PFSK-1 (cell line): Measurements from ENCODE around the gene CRNKL1.

ENCODE experiments used
- FOXP2 ChIP-seq: optimal IDR thresholded peaks from 2 replicates; pipeline ENCODE3; 2011; ENCODE audit warnings: borderline replicate concordance, control low read depth, inconsistent platforms; ENCODE audit not compliant: insufficient read depth; ENCODE audit errors: extremely low read length, extremely low read depth
- POLR2AphosphoS5 ChIP-seq: IDR thresholded peaks from 2 replicates; pipeline ENCODE4 v1.6.1; 2012; ENCODE audit warnings: low read depth, mild to moderate bottlenecking, control low read depth, low read length, moderate library complexity
- REST ChIP-seq, 2 experiments: IDR thresholded peaks; 2 replicates each; pipeline versions ENCODE4 v1.6.1 to v1.8.0; 2011 to 2012; ENCODE audit warnings: low read depth in 2 of 2, low read length in 2 of 2, control low read depth in 1 of 2, inconsistent platforms in 1 of 2, mild to moderate bottlenecking in 1 of 2, moderate library complexity in 1 of 2; ENCODE audit not compliant: insufficient read depth in 1 of 2
- SIN3A ChIP-seq: IDR thresholded peaks from 2 replicates; pipeline ENCODE4 v1.6.1; 2012; ENCODE audit warnings: mild to moderate bottlenecking, low read length, moderate library complexity, borderline replicate concordance; ENCODE audit not compliant: insufficient read depth
- TAF1 ChIP-seq: IDR thresholded peaks from 2 replicates; pipeline ENCODE4 v1.6.1; 2012; ENCODE audit warnings: low read length, control low read depth, borderline replicate concordance; ENCODE audit not compliant: insufficient read depth

CRNKL1 gene

GRCh38 chr20:20076297-20077065 is 24.2 kb upstream of the CRNKL1 start:
- no peak for TF ChIP-seq POLR2AphosphoS5
- no peak for TF ChIP-seq REST (IDR thresholded peaks at IDR 0.05; ENCODE audit: insufficient read depth in 1 of 2, low read depth in 2 of 2, low read length in 2 of 2)
- TF ChIP-seq TAF1, result no peak
- no peak for TF ChIP-seq SIN3A
- TF ChIP-seq FOXP2, result no peak

GRCh38 chr20:20075032-20075431 is 22.8 kb upstream of the CRNKL1 start:
- TF ChIP-seq TAF1 (no peak), SIN3A (no peak), REST (IDR thresholded peaks at IDR 0.05; ENCODE audit: insufficient read depth in 1 of 2, low read depth in 2 of 2, low read length in 2 of 2) (no peak), FOXP2 (no peak), POLR2AphosphoS5 (no peak)

GRCh38 chr20:20073801-20074371 is 21.6 kb upstream of the CRNKL1 start:
- TF ChIP-seq FOXP2 (no peak), SIN3A (no peak), TAF1 (no peak), REST (IDR thresholded peaks at IDR 0.05; ENCODE audit: insufficient read depth in 1 of 2, low read depth in 2 of 2, low read length in 2 of 2) (no peak), POLR2AphosphoS5 (no peak)

- TF ChIP-seq TAF1, result no peak
- no peak for TF ChIP-seq SIN3A
- TF ChIP-seq REST (IDR thresholded peaks at IDR 0.05; ENCODE audit: insufficient read depth in 1 of 2, low read depth in 2 of 2, low read length in 2 of 2), result no peak
- TF ChIP-seq POLR2AphosphoS5, result no peak
- no peak for TF ChIP-seq FOXP2
Observed at GRCh38 chr20:20070871-20071726, 18.8 kb upstream of the CRNKL1 start.
